K562 (cell line): ENCODE data around the gene SGMS1.

Experiments used
- CAMTA2 ChIP-seq: fragments of 250-450 bp; sonication (Bioruptor Pico); conservative IDR thresholded peaks from 2 replicates; pipeline ENCODE4 v1.5.1; 2022
- EGR1 ChIP-seq: fragments of 450-650 bp; conservative IDR thresholded peaks from 2 replicates; pipeline ENCODE4 v1.6.1; 2017; ENCODE audit warnings: mild to moderate bottlenecking
- ERF ChIP-seq: fragments of 450-650 bp; formaldehyde crosslinking; IDR thresholded peaks from 2 replicates; pipeline ENCODE4 v1.4.0; 2020; ENCODE audit warnings: mild to moderate bottlenecking, mixed read lengths
- MYC ChIP-seq, 2 experiments: fragments of 250-450 bp in 1 of 2; sonication (Bioruptor Pico) in 1 of 2; IDR thresholded peaks; 2 replicates each; pipeline versions ENCODE4 v1.5.1 to v1.6.1; 2012 to 2021; ENCODE audit warnings: low read depth in 2 of 2, borderline replicate concordance in 1 of 2, improper control_type of control experiment in 1 of 2, low read length in 1 of 2, mild to moderate bottlenecking in 1 of 2, moderate library complexity in 1 of 2
- PRDM10 ChIP-seq: fragments of 450-650 bp; IDR thresholded peaks from 2 replicates; pipeline ENCODE4 v1.6.1; 2018; ENCODE audit not compliant: partially characterized antibody
- ZBTB1 ChIP-seq: sonication (generic); formaldehyde crosslinking; IDR thresholded peaks from 2 replicates; pipeline ENCODE4 v1.8.1; 2023; ENCODE audit warnings: missing genetic modification reagents, low read depth, mild to moderate bottlenecking, borderline replicate concordance
- TF ChIP-seq, protein P1 (sequence below): sonication (generic); formaldehyde crosslinking; IDR thresholded peaks from 2 replicates; pipeline ENCODE4 v1.9.0; 2022; ENCODE audit warnings: mild to moderate bottlenecking, missing genetic modification reagents
- TF ChIP-seq, protein P2 (sequence below), 3 experiments: IDR thresholded peaks in 2 of 3; conservative IDR thresholded peaks in 1 of 3; 2 replicates each; pipeline ENCODE4 v1.5.1; 2011 to 2012; ENCODE audit warnings: low read length in 3 of 3, mild to moderate bottlenecking in 3 of 3, control low read depth in 2 of 3, improper control_type of control experiment in 1 of 3, inconsistent platforms in 1 of 3, low read depth in 1 of 3, mixed read lengths in 1 of 3, moderate library complexity in 1 of 3; ENCODE audit not compliant: insufficient read depth in 2 of 3

DNA sequence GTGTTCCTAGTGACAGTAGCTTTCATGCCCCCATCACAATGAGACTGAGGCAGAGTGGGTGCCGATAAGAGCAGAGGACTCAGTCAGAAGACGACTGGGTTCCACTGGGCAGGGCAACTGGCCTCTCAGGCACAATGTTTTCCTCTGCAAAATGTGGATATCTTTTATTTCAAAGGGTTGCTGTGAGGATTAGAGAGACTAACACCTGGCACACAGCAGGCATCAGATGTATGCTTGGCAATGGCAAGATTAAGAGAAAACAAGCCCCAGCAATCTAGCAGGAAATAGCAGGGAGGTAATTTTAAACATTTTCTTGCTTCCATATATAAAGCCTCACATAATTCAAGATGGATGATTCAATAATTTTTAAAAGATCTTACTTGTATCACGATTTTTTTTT lies 28.0 kb downstream of the SGMS1 start:
- TF ChIP-seq MYC (IDR thresholded peaks at IDR 0.05; ENCODE audit: low read depth, low read length) (no peak), MYC (CRISPR knock-in tag; IDR thresholded peaks at IDR 0.05; ENCODE audit: borderline replicate concordance, low read depth) (no peak), ERF (no peak), EGR1 (no peak), ZBTB1 (no peak), PRDM10 (no peak), CAMTA2 (CRISPR knock-in tag) (no peak)
- TF ChIP-seq, protein P1, sequence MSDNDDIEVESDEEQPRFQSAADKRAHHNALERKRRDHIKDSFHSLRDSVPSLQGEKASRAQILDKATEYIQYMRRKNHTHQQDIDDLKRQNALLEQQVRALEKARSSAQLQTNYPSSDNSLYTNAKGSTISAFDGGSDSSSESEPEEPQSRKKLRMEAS: no peak
- TF ChIP-seq, protein P2, sequence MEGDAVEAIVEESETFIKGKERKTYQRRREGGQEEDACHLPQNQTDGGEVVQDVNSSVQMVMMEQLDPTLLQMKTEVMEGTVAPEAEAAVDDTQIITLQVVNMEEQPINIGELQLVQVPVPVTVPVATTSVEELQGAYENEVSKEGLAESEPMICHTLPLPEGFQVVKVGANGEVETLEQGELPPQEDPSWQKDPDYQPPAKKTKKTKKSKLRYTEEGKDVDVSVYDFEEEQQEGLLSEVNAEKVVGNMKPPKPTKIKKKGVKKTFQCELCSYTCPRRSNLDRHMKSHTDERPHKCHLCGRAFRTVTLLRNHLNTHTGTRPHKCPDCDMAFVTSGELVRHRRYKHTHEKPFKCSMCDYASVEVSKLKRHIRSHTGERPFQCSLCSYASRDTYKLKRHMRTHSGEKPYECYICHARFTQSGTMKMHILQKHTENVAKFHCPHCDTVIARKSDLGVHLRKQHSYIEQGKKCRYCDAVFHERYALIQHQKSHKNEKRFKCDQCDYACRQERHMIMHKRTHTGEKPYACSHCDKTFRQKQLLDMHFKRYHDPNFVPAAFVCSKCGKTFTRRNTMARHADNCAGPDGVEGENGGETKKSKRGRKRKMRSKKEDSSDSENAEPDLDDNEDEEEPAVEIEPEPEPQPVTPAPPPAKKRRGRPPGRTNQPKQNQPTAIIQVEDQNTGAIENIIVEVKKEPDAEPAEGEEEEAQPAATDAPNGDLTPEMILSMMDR (IDR thresholded peaks at IDR 0.05 in 2 of 3, conservative IDR thresholded peaks at IDR 0.05 in 1 of 3; ENCODE audit: insufficient read depth in 2 of 3, low read depth in 1 of 3, low read length in 3 of 3): no peak
